GM19240 (cell line): Measurements from ENCODE around the gene ALAS2.
"Not testable (repeated sequence)": the region's sequence is repeated elsewhere in the genome, so short reads cannot be mapped to it uniquely, and the experiment has no call there.

Experiments
- DNase-seq: peaks from one replicate; pipeline ENCODE4 v3.0.0; 2011; ENCODE audit warnings: low spot score; ENCODE audit not compliant: insufficient read length

ALAS2 gene

GRCh38 chrX:55030271-55031205 lies at the start of gene ALAS2:
Gene ALAS2 (minus strand): TSS chrX:55030977. CDS start chrX:55026000, 4,977 bp downstream.
- no peak for DNase-seq

- DNase-seq: no peak
These were observed 44.2 kb upstream of the ALAS2 start, which contains the start of gene PAGE2B for GRCh38 chrX:55074851-55075467. Gene PAGE2B (plus strand): TSS chrX:55075030. CDS start chrX:55076042, 1,012 bp downstream.

GRCh38 chrX:55072286-55072685 lies 41.5 kb upstream of the ALAS2 start:
- DNase-seq: no peak

GRCh38 chrX:55067180-55067579 lies 36.4 kb upstream of the ALAS2 start:
- DNase-seq: not testable (repeated sequence)

- no peak for DNase-seq
These were observed 27.0 kb upstream of the ALAS2 start for GRCh38 chrX:55057675-55058249.

- no peak for DNase-seq
These were observed 26.3 kb upstream of the ALAS2 start for GRCh38 chrX:55056820-55057674.

GRCh38 chrX:55050599-55050998 lies 19.8 kb upstream of the ALAS2 start:
- DNase-seq: not testable (repeated sequence)

- DNase-seq: no peak
These were observed 10.7 kb upstream of the ALAS2 start for GRCh38 chrX:55041514-55041913.

GRCh38 chrX:55039471-55039870 lies 8.7 kb upstream of the ALAS2 start:
- DNase-seq: no peak

GRCh38 chrX:55033429-55033828 lies 2.7 kb upstream of the ALAS2 start:
- no peak for DNase-seq

GRCh38 chrX:55029291-55029690 lies 1.5 kb downstream of the ALAS2 start:
- no peak for DNase-seq

GRCh38 chrX:55028611-55029010 lies 2.2 kb downstream of the ALAS2 start:
- no peak for DNase-seq

- DNase-seq: no peak
These were observed 2.7 kb downstream of the ALAS2 start for GRCh38 chrX:55028040-55028439.

- no peak for DNase-seq
These were observed 3.9 kb downstream of the ALAS2 start for GRCh38 chrX:55026840-55027239.

GRCh38 chrX:55026143-55026542 lies 4.6 kb downstream of the ALAS2 start:
- no peak for DNase-seq

GRCh38 chrX:55014897-55015299 lies 15.9 kb downstream of the ALAS2 start:
- no peak for DNase-seq

- DNase-seq: no peak
These were observed 19.5 kb downstream of the ALAS2 start for GRCh38 chrX:55011294-55011693.

GRCh38 chrX:55008571-55009358 lies 22.0 kb downstream of the ALAS2 start:
- DNase-seq: no peak

GRCh38 chrX:55007656-55008055 lies 23.1 kb downstream of the ALAS2 start:
- DNase-seq: no peak

GRCh38 chrX:55006827-55007621 lies 23.8 kb downstream of the ALAS2 start:
- DNase-seq: no peak
